CD4-positive, alpha-beta T cell treated with Interleukin-10 for 1 hour (primary cell): ENCODE data around the gene NVL.
"Not testable (repeated sequence)": the region's sequence is repeated elsewhere in the genome, so short reads cannot be mapped to it uniquely, and the experiment has no call there.

Source experiments
- DNase-seq: peaks from one replicate; pipeline ENCODE4 v3.0.0-alpha.2; 2020

NVL gene

GRCh38 chr1:224329842-224330753 lies at the start of gene NVL:
TSS of gene NVL (minus strand) at chr1:224330172. CDS start at chr1:224330127, 45 bp downstream.
- peak; percentile 83 for DNase-seq

- no peak for DNase-seq
These were observed 49.1 kb upstream of the NVL start for GRCh38 chr1:224378855-224379631.

- peak; percentile 31 for DNase-seq
These were observed 47.7 kb upstream of the NVL start for GRCh38 chr1:224377676-224378006.

- DNase-seq = no peak
These were observed 45.1 kb upstream of the NVL start for GRCh38 chr1:224375059-224375458.

GRCh38 chr1:224373008-224373590 lies 43.1 kb upstream of the NVL start:
- no peak for DNase-seq

- DNase-seq = no peak
These were observed 38.4 kb upstream of the NVL start for GRCh38 chr1:224368409-224368808.

- DNase-seq = no peak
These were observed 29.2 kb upstream of the NVL start for GRCh38 chr1:224359207-224359606.

GRCh38 chr1:224358237-224358636 lies 28.3 kb upstream of the NVL start:
- DNase-seq = no peak

- DNase-seq = no peak
These were observed 27.7 kb upstream of the NVL start for GRCh38 chr1:224357626-224358124.

- peak; percentile 95 for DNase-seq
These were observed 27.0 kb upstream of the NVL start, which contains the start of gene CNIH4 for GRCh38 chr1:224356685-224357625. TSS of gene CNIH4 (plus strand) at chr1:224356879. CDS start at chr1:224356925, 46 bp downstream.

GRCh38 chr1:224353975-224354925 lies 24.3 kb upstream of the NVL start:
- DNase-seq = no peak

- not testable (repeated sequence) for DNase-seq
These were observed 22.6 kb upstream of the NVL start for GRCh38 chr1:224352436-224353085.

GRCh38 chr1:224349716-224350115 lies 19.7 kb upstream of the NVL start:
- DNase-seq = not testable (repeated sequence)

GRCh38 chr1:224348137-224348536 lies 18.2 kb upstream of the NVL start:
- DNase-seq = no peak

- DNase-seq = no peak
These were observed 13.7 kb upstream of the NVL start for GRCh38 chr1:224343679-224344078.

- peak; percentile 37 for DNase-seq
These were observed 10.7 kb upstream of the NVL start for GRCh38 chr1:224340453-224341384.

- DNase-seq = no peak
These were observed 9.6 kb upstream of the NVL start for GRCh38 chr1:224339442-224340033.

GRCh38 chr1:224338150-224338838 lies 8.3 kb upstream of the NVL start:
- DNase-seq = no peak
